LNCAP (cell line): ENCODE measurements around the gene TRAP1.

Source experiments
- TF ChIP-seq, protein P1 (sequence below): fragments of 450-650 bp; IDR thresholded peaks from 2 replicates; pipeline ENCODE4 v1.5.1; 2017; ENCODE audit warnings: mild to moderate bottlenecking

Gene TRAP1

DNA sequence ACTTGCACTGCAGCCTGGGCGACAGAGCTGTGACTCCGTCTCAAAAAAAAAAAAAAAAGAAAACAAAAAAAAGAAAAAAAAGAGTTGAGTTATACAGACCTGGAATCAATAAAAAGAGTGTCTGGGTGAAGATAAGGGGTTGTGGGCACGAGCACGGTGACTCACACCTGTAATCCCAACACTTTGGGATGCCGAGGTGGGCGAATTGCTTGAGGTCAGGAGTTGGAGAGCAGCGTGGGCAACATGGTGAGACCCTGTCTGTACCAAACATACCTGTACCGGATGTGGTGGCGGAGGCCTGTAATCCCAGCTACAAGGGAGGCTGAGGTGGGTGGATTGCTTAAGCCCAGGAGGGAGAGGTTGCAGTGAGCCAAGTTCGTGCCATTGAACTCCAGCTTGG is 1.3 kb upstream of the TRAP1 start:
- TF ChIP-seq, protein P1, sequence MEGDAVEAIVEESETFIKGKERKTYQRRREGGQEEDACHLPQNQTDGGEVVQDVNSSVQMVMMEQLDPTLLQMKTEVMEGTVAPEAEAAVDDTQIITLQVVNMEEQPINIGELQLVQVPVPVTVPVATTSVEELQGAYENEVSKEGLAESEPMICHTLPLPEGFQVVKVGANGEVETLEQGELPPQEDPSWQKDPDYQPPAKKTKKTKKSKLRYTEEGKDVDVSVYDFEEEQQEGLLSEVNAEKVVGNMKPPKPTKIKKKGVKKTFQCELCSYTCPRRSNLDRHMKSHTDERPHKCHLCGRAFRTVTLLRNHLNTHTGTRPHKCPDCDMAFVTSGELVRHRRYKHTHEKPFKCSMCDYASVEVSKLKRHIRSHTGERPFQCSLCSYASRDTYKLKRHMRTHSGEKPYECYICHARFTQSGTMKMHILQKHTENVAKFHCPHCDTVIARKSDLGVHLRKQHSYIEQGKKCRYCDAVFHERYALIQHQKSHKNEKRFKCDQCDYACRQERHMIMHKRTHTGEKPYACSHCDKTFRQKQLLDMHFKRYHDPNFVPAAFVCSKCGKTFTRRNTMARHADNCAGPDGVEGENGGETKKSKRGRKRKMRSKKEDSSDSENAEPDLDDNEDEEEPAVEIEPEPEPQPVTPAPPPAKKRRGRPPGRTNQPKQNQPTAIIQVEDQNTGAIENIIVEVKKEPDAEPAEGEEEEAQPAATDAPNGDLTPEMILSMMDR: no peak

DNA sequence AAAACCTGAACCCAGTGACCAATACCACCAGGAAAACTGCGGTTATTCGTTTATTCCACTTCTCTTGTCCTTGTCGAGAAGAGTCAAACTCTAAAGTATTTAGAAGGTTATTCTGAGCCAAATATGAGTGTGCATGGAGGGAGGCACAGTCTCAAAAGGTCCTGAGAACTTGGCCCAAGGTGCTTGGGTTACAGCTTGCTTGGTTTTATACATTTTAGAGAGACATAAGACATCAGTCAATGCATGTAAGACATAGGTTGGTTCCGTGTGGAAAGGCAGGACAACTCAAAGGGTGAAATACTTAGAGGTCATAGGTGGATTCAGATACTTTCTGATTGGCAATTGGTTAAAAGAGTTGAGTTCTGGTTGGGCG is 681 bp upstream of the TRAP1 start:
- TF ChIP-seq, protein P1: no peak

DNA sequence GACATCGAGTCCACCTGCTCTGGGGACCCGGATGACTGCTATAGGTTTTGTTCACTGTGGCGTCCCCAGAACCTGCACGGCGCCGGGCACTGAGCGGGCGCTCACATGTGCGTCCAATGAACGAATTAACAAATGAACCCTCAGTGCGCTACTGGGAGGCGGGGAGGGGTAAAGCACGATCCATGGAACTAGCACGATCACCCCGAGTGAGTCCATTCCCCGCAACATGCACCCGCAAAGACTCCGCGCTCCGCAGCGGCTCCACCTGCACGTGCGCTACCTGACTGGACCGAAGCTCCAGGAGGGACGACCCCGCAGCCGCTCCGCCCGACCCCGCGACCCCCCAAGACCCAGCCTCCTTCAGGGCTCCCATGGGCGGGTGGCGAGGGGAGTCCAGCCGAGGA is 491 bp downstream of the TRAP1 start:
- TF ChIP-seq, protein P1: no peak

GRCh38 chr16:3715430-3715829 is 1.9 kb downstream of the TRAP1 start:
- TF ChIP-seq, protein P1: no peak

DNA sequence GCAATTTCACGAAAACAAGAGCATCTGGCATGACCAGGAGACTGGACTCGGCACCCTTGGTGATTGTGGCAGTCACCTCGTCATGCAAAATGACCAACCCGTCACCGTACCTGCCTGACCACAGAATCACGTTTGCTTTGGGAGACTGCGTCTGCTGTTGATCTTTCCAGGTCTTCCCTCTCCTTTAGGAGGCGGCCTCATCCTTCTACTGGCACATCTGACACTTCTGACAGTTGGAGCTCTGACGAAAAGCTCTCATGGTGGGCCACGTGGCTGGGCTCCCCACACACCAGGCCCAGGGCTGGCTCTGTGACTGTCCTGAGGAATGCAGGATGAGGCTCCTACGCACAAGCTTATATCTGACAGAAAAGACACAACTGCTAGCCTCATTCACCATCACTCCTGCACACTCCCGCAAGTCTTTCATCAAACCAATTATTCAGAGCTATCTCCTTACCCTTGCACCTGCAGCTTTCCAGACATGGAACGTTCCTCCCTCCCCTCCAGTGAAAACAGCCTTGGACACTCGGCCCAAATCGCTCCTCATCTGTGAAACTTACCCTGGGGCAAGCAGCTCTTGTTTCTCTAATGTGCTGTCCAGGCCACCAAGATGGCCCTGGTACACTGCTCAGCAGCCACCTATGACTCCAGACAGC is 3.6 kb downstream of the TRAP1 start:
- TF ChIP-seq, protein P1: no peak

GRCh38 chr16:3712861-3713372 is 4.4 kb downstream of the TRAP1 start:
- TF ChIP-seq, protein P1: no peak

DNA sequence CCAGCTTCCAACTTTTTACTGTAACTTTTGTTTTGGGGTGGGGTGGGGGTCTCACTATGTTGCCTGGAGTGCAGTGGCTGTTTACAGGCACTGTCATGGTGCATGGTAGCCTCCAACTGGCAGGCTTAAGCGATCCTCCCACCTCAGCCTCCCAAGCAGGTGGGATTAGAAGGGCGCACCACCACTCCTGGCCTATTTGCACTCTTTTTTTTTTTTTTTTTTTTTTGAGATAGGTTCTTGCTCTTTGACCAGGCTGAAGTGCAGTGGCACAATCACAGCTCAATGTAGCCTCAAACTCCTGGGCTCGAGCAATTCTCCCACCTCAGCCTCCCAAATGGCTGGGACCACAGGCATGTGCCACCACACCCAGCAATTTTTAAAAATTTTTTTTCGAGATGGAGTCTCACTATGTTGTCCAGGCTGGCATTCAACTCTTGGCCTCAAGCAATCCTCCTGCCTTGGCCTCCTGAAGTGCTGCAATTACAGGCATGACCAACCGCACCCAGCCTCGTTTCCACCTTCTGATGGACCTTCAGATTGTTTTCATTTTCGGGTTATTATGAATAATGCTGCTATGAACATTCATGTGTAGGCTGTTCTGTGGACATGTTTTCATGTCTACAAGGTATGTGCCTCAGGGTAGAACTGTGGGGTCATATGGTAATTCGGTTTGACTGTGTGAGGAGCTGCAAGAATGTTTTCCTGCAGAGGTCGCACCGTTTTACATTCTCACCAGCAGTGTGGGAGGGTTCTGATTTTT is 10.9 kb downstream of the TRAP1 start:
- TF ChIP-seq, protein P1: no peak
